Measurements from ENCODE around the gene ABI3BP. TPM values are rescaled to one million over a fixed set of nuclear protein-coding genes. Genes with fewer than 3 reads are reported as not detected.

Gene ABI3BP
- total and polyA plus RNA-seq, 10 of the 15 experiments (the other 5 are each of a cell fraction or from before 2014, with no cell fraction given), result 0.03 to 0.42 (median 0.11) TPM; not detected in 4

GRCh38 chr3:100836661-100837060 is 156.6 kb downstream of the ABI3BP start:
- in situ Hi-C loops (cut with MboI), result no loop called here
- WGBS (ENCODE audit: insufficient coverage, insufficient replicate concordance, low lambda C conversion rate, missing lambda C conversion rate), result 63% methylated on average over 1 of the region's 1 CpG

More at GRCh38 chr3:100836661-100837060, 156.6 kb downstream of the ABI3BP start:
- DNase-seq (ENCODE audit: low read depth, low spot score), result no peak
- no TSS peak for BruUV-seq (replicated peaks)
- FAIRE-seq, result no peak
- H3K9me3 ChIP-seq (replicated peaks; ENCODE audit: control insufficient read depth, insufficient read depth, low read length), result no peaks in the 10 kb centered on the region
- no peak overlapping the region for H3K9ac ChIP-seq (ENCODE audit: control insufficient read depth, insufficient read depth, low read length)
- intact Hi-C loops (cut with micrococcal nuclease; ENCODE audit: unreplicated experiment), result no loop called here
- POLR2A ChIA-PET, result no interaction called here
- no peaks in the 10 kb centered on the region for H3K79me2 ChIP-seq (ENCODE audit: control insufficient read depth, insufficient read depth, low read length)
- H3K27ac ChIP-seq (ENCODE audit: control insufficient read depth, insufficient read depth), result no peak overlapping the region
- H2AFZ ChIP-seq (ENCODE audit: control insufficient read depth, low read depth, low read length), result no peak overlapping the region
- RAD21 ChIA-PET (ENCODE audit: unreplicated experiment), result no interaction called here
- TF ChIP-seq TBL1XR1 (IDR thresholded peaks at IDR 0.05; ENCODE audit: low read depth, low read length) (no peak), GATAD2B (conservative IDR thresholded peaks at IDR 0.05; ENCODE audit: low read depth) (no peak), KAT2A (conservative IDR thresholded peaks at IDR 0.05; ENCODE audit: control insufficient read depth, low read depth, low read length) (no peak), USF1 (IDR thresholded peaks at IDR 0.05; ENCODE audit: borderline replicate concordance, extremely low read length, insufficient read depth, low read depth, low read length) (no peak), PAX8 (IDR thresholded peaks at IDR 0.05) (no peak), ZNF687 (IDR thresholded peaks at IDR 0.05) (no peak), ZBTB11 (CRISPR knock-in tag; IDR thresholded peaks at IDR 0.05) (no peak), JUND (IDR thresholded peaks at IDR 0.05; ENCODE audit: low read depth, low read length) (no peak), ZNF274 (IDR thresholded peaks at IDR 0.05; ENCODE audit: insufficient read depth, insufficient read length) (no peak), ATF3 (IDR thresholded peaks at IDR 0.05; ENCODE audit: borderline replicate concordance, extremely low read depth, low read depth, low read length) (no peak), LARP7 (IDR thresholded peaks at IDR 0.05) (no peak), RUNX3 (IDR thresholded peaks at IDR 0.05; ENCODE audit: low read length) (no peak), IRF3 (IDR thresholded peaks at IDR 0.05) (no peak), RAD51 (IDR thresholded peaks at IDR 0.05) (no peak)
- H3K4me3 ChIP-seq, result no peak overlapping the region
- H3K36me3 ChIP-seq (ENCODE audit: control insufficient read depth in 2 of 2, insufficient read depth in 2 of 2, low read length in 1 of 2), result no peaks in the 10 kb centered on the region
- SMC1A ChIA-PET (ENCODE audit: uncharacterized antibody, unreplicated experiment), result no interaction called here
- no peaks in the 10 kb centered on the region for H3K27me3 ChIP-seq (replicated peaks in 1 of 2; ENCODE audit: control insufficient read depth in 2 of 2, insufficient read depth in 2 of 2, low read length in 1 of 2)
- H4K20me1 ChIP-seq (ENCODE audit: control insufficient read depth, insufficient read depth), result no peaks in the 10 kb centered on the region
- CTCF ChIA-PET, result interaction anchor here (0.7 kb wide), 1 partner anchor 966 kb away, joined by 3 read pairs; no protein-coding TSS in a partner anchor
- ATAC-seq, result no peak
- H3K4me1 ChIP-seq (ENCODE audit: control insufficient read depth, insufficient read depth, low read length), result no peaks in the 10 kb centered on the region
- H3K4me2 ChIP-seq (ENCODE audit: control insufficient read depth, insufficient read depth), result no peak overlapping the region
